ENCODE results near the gene KLHL35.

KLHL35 gene

GRCh38 chr11:75428989-75429640 lies 3.9 kb downstream of the KLHL35 start:
- TF ChIP-seq TAF1 (IDR thresholded peaks at IDR 0.05; ENCODE audit: low read depth, low read length), result no peak
- no peak for TF ChIP-seq PAX5 (IDR thresholded peaks at IDR 0.05; ENCODE audit: insufficient read depth, low read length, severe bottlenecking)
- no peak for TF ChIP-seq POU2F2 (IDR thresholded peaks at IDR 0.05; ENCODE audit: low read depth, low read length)
- no peak for TF ChIP-seq POLR2AphosphoS5 (IDR thresholded peaks at IDR 0.05; ENCODE audit: low read depth, low read length)
- no peak for TF ChIP-seq POLR2A (IDR thresholded peaks at IDR 0.05; ENCODE audit: low read depth, low read length)
- TF ChIP-seq SPI1 (IDR thresholded peaks at IDR 0.05; ENCODE audit: low read depth, low read length), result no peak
- FAIRE-seq (no peak), DNase-seq (ENCODE audit: insufficient read length, low spot score) (no peak)

GRCh38 chr11:75428281-75428724 lies 4.7 kb downstream of the KLHL35 start:
- FAIRE-seq (peak; percentile 84), DNase-seq (ENCODE audit: insufficient read length, low spot score) (peak; percentile 88)

GRCh38 chr11:75427181-75427580 lies 5.8 kb downstream of the KLHL35 start:
- no peak for FAIRE-seq

More at GRCh38 chr11:75428281-75428724, 4.7 kb downstream of the KLHL35 start:
- TF ChIP-seq POU2F2 (IDR thresholded peaks at IDR 0.05; ENCODE audit: low read depth, low read length) (no peak), TAF1 (IDR thresholded peaks at IDR 0.05; ENCODE audit: low read depth, low read length) (no peak), PAX5 (IDR thresholded peaks at IDR 0.05; ENCODE audit: insufficient read depth, low read length, severe bottlenecking) (no peak)

GRCh38 chr11:75426720-75427086 lies 6.3 kb downstream of the KLHL35 start:
- no peak for FAIRE-seq
- TF ChIP-seq POLR2AphosphoS5 (IDR thresholded peaks at IDR 0.05; ENCODE audit: low read depth, low read length) (no peak), TAF1 (IDR thresholded peaks at IDR 0.05; ENCODE audit: low read depth, low read length) (no peak), POU2F2 (IDR thresholded peaks at IDR 0.05; ENCODE audit: low read depth, low read length) (no peak), PAX5 (IDR thresholded peaks at IDR 0.05; ENCODE audit: insufficient read depth, low read length, severe bottlenecking) (no peak), POLR2A (IDR thresholded peaks at IDR 0.05; ENCODE audit: low read depth, low read length) (no peak), SPI1 (IDR thresholded peaks at IDR 0.05; ENCODE audit: low read depth, low read length) (no peak)
- DNase-seq (ENCODE audit: insufficient read length, low spot score), result no peak

More at GRCh38 chr11:75427181-75427580, 5.8 kb downstream of the KLHL35 start:
- DNase-seq (ENCODE audit: insufficient read length, low spot score), result no peak
- TF ChIP-seq POLR2AphosphoS5 (IDR thresholded peaks at IDR 0.05; ENCODE audit: low read depth, low read length) (no peak), TAF1 (IDR thresholded peaks at IDR 0.05; ENCODE audit: low read depth, low read length) (no peak), PAX5 (IDR thresholded peaks at IDR 0.05; ENCODE audit: insufficient read depth, low read length, severe bottlenecking) (no peak), POLR2A (IDR thresholded peaks at IDR 0.05; ENCODE audit: low read depth, low read length) (no peak), SPI1 (IDR thresholded peaks at IDR 0.05; ENCODE audit: low read depth, low read length) (no peak), POU2F2 (IDR thresholded peaks at IDR 0.05; ENCODE audit: low read depth, low read length) (no peak)

GRCh38 chr11:75425422-75425821 lies 7.6 kb downstream of the KLHL35 start:
- no peak for TF ChIP-seq SPI1 (IDR thresholded peaks at IDR 0.05; ENCODE audit: low read depth, low read length)
- no peak for TF ChIP-seq POU2F2 (IDR thresholded peaks at IDR 0.05; ENCODE audit: low read depth, low read length)
- TF ChIP-seq TAF1 (IDR thresholded peaks at IDR 0.05; ENCODE audit: low read depth, low read length), result no peak
- TF ChIP-seq POLR2A (IDR thresholded peaks at IDR 0.05; ENCODE audit: low read depth, low read length), result no peak
- no peak for TF ChIP-seq PAX5 (IDR thresholded peaks at IDR 0.05; ENCODE audit: insufficient read depth, low read length, severe bottlenecking)
- TF ChIP-seq POLR2AphosphoS5 (IDR thresholded peaks at IDR 0.05; ENCODE audit: low read depth, low read length), result no peak
- DNase-seq (ENCODE audit: insufficient read length, low spot score), result no peak
- FAIRE-seq, result no peak

GRCh38 chr11:75424396-75424795 lies 8.6 kb downstream of the KLHL35 start:
- FAIRE-seq (no peak), DNase-seq (ENCODE audit: insufficient read length, low spot score) (no peak)
- TF ChIP-seq POU2F2 (IDR thresholded peaks at IDR 0.05; ENCODE audit: low read depth, low read length) (no peak), PAX5 (IDR thresholded peaks at IDR 0.05; ENCODE audit: insufficient read depth, low read length, severe bottlenecking) (no peak), SPI1 (IDR thresholded peaks at IDR 0.05; ENCODE audit: low read depth, low read length) (no peak), TAF1 (IDR thresholded peaks at IDR 0.05; ENCODE audit: low read depth, low read length) (no peak), POLR2A (IDR thresholded peaks at IDR 0.05; ENCODE audit: low read depth, low read length) (no peak), POLR2AphosphoS5 (IDR thresholded peaks at IDR 0.05; ENCODE audit: low read depth, low read length) (no peak)

- TF ChIP-seq SPI1 (IDR thresholded peaks at IDR 0.05; ENCODE audit: low read depth, low read length), result no peak
- TF ChIP-seq TAF1 (IDR thresholded peaks at IDR 0.05; ENCODE audit: low read depth, low read length), result no peak
- TF ChIP-seq POLR2A (IDR thresholded peaks at IDR 0.05; ENCODE audit: low read depth, low read length), result no peak
- no peak for TF ChIP-seq POU2F2 (IDR thresholded peaks at IDR 0.05; ENCODE audit: low read depth, low read length)
- no peak for TF ChIP-seq PAX5 (IDR thresholded peaks at IDR 0.05; ENCODE audit: insufficient read depth, low read length, severe bottlenecking)
- no peak for TF ChIP-seq POLR2AphosphoS5 (IDR thresholded peaks at IDR 0.05; ENCODE audit: low read depth, low read length)
- no peak for FAIRE-seq
Observed at GRCh38 chr11:75423721-75424120, 9.3 kb downstream of the KLHL35 start.

GRCh38 chr11:75422248-75423231 lies 10.5 kb downstream of the KLHL35 start:
- no peak for TF ChIP-seq POLR2A (IDR thresholded peaks at IDR 0.05; ENCODE audit: low read depth, low read length)
- FAIRE-seq (no peak), DNase-seq (ENCODE audit: insufficient read length, low spot score) (no peak)

More at GRCh38 chr11:75423721-75424120, 9.3 kb downstream of the KLHL35 start:
- DNase-seq (ENCODE audit: insufficient read length, low spot score), result no peak

GRCh38 chr11:75421902-75422247 lies 11.1 kb downstream of the KLHL35 start:
- DNase-seq (ENCODE audit: insufficient read length, low spot score), result peak; percentile 5

More at GRCh38 chr11:75421902-75422247, 11.1 kb downstream of the KLHL35 start:
- FAIRE-seq, result no peak
- TF ChIP-seq TAF1 (IDR thresholded peaks at IDR 0.05; ENCODE audit: low read depth, low read length), result no peak
- TF ChIP-seq POLR2AphosphoS5 (IDR thresholded peaks at IDR 0.05; ENCODE audit: low read depth, low read length), result no peak
- TF ChIP-seq PAX5 (IDR thresholded peaks at IDR 0.05; ENCODE audit: insufficient read depth, low read length, severe bottlenecking), result no peak
- TF ChIP-seq POLR2A (IDR thresholded peaks at IDR 0.05; ENCODE audit: low read depth, low read length), result no peak
- TF ChIP-seq SPI1 (IDR thresholded peaks at IDR 0.05; ENCODE audit: low read depth, low read length), result no peak
- TF ChIP-seq POU2F2 (IDR thresholded peaks at IDR 0.05; ENCODE audit: low read depth, low read length), result no peak
